GM21825 (cell line): ENCODE results near the gene ROBO1.

Experiments
- ATAC-seq: cut with Tn5 transposase; IDR thresholded peaks from one replicate; pipeline ENCODE4 v1.9.1; 2021; ENCODE audit warnings: mild to moderate bottlenecking, moderate library complexity; ENCODE audit not compliant: unreplicated experiment

ROBO1 gene

DNA sequence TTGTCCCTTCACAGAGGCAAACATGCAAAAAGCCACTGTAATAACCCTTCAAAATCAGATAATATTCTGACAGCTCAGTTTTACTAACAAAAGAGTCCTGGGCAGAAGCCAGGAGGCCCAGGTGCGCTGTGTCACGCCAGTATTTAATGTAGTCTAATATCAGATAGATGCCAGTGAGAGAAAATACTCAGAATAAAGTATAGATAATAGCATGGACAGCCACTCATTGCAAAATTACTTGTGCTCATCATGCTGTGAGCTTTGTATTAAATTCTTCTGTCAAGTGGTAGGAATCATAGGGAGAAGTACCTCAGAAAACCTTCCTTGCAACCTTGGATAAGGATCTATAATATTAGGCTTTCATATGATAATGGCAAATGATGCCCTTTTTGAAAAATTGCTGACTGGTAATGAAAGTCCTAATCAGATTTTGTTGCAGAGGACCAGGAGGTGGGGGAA lies 1154.3 kb downstream of the ROBO1 start:
- no peak for ATAC-seq

DNA sequence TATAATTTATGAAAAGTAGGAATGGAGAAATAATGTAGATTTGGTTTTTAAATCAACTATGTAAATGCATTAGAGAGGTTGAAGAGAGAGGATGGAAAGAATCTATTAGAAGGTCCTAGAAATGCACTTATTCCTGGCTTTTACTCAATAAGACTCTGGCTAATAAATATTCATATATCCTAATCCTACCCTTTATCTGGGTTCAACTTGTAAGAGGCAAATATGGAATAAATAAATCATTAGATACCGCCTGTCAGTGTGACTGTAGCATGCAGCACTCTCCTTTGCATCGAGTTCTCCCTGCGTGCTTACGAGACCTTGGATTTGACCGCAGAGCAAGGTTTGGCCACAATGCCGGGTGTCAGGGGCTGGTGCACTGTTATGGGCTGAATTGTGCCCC lies 1156.5 kb downstream of the ROBO1 start:
- ATAC-seq = no peak

DNA sequence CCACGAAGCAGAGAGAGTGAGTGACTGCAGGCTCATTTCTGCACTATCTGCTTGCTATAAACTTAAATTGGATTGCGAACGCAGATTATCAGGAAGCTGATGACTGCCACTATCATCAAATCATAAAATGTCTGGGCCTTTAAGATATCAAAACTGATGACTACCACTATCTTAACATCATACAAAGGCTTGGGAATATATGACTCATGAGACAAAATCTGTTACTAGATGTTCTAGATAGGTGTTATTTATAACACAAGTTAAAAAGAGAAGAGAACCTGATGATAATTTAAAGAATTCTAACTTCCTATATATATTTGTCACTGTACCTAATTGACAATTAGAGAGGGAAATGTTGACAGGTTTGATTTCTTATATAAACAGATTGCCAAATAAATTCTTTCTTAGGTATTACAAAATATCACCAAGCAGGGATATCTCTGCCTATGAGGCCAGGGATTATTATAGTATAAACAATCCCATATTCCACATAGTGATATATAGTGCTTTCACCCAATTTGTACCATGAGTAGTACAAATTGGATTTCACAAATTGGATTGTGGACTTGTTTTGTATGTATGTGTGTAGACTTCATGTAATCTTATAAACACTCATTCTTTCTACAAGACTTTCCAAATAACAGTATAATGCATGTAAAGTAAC lies 1157.2 kb downstream of the ROBO1 start:
- ATAC-seq = no peak

DNA sequence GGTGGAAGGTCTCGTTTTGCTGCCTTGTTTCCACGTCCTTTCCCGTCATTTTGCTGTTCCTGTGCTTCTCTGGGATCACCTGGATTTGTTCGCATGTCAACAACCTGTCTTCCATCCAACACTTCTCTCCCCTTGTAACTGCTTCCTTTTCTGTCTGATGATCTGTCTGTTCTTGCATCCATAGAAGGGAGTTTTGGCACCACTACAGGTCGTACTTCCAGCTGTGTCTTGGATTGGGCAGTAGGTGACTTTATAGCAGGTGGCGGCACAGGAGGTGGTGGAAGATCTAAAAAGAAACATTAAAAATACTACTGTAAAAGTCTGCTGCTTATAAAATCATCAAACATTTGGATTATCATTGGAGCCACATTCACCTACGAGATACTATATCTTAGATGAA lies 1161.0 kb downstream of the ROBO1 start:
- no peak for ATAC-seq

DNA sequence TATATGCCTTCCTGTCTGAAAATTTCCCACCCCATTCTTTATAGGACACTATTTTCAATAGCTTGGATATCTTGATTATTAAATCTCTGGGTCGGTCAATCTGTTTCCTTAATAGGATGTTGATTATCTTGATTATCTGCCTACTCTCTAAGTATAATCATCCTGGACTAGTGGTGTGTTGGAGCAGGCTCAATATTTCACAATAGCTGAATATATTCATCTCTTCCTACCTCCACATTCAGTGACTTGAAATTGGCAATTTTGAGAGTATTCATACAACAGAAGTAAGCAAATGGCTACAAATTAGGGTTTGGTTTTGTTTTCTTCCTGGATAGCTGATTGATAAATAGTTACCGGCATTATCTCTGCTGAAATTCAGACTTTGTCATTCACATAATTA lies 1162.6 kb downstream of the ROBO1 start:
- no peak for ATAC-seq

DNA sequence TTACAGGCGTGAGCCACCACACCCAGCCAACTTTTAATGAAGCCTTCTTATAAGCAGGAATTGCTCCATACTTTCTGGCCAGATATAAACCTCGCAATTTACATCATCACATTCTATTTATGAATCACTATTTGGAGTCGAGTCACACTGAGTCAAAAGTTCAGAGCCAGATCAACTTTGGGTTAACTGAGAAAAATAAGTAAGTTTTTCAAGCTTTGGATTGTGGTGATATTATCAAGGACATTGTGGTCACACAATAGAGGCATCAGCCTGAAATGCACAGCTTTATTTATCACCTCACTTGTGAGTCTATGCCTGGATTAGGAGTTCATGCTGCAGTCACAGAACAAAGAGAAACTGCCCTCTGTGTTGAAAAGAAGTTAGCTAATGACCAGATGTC lies 1163.5 kb downstream of the ROBO1 start:
- no peak for ATAC-seq

DNA sequence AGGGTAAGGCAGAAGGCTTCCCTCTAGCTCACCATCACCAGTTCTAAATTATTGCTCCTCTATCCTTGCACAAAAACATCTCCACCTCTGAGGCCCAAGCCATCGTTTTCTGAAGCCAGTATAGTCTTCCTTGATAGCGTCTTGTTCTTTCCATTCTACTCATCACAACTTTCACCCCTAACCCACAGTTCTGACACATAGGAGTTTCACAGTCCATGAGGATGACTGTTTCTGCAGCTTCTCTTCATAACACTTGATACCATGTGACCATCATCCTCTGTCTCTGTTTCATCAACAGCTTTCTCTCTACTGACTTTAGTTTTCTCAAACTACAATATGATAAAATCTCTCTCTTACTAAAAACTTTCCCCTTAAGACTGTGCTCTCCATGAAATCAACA lies 1166.5 kb downstream of the ROBO1 start:
- ATAC-seq = no peak

DNA sequence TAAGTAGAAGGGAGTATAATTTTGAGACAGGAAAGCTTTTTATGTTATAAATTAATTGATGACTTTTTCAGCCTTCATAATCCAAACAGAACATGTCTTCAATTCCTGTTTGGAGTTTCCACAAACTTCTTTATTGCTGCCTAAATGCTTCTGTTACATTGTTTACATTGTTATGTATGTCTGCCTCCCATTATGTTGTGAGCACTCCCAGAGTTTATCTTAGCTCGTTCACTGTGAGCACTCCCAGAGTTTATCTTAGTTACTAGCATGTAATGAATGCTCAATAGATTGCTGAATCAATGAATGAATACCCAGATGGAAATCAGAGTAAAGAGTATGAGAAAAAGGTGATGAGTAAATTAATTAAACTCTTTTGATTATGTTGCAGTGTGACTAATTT lies 1178.0 kb downstream of the ROBO1 start:
- no peak for ATAC-seq

DNA sequence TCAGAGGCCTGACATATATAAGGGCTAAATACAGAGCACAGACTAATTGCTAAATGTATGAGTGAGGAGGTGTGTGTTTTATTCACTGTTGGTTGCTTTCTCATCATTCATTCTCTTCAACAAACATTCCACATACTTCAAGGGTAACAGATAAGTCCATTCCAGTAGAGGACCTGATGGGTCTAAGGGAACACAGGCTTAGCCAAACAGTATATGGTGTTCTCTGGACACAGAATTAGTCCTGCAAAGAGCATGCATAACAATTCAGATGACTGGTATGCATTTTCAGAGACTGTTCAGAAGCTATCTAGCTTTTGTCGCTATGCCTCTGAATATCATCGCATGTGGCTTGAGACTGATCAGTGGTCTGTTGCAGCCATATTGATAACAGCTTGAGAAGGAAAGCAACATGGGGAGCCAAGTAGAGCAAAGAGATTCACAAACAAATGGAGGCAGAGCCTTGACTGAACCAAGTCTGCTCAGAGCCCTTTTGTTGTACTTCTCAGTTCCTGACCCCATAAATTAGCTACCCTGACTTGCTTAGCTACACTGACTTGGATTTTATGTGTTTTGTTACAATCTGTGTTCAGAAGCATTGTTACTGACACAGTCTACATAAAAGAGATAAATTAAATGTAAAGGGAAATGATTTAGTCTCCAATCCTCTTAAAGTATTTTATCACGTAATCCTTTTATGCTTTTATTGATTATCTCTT lies 1178.7 kb downstream of the ROBO1 start:
- ATAC-seq = no peak

DNA sequence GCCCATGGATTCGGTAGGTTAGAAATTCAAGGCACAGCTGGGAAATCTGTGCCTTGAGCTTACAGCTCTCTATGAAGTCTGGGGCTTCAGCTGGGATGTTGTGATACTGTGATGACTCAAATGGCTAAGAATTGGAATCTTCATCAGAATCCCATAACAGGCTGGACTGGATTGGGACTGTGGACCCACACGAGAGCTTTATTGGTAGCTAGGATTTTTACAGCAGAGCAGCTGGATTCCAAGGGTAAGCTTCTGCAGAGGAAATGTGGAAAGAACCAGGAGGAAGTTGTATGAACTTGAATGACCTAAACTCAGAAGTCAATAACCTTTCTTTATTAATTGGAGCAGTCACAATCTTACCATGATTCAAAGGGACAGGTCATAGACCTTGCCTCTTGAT lies 1187.1 kb downstream of the ROBO1 start:
- ATAC-seq = no peak

DNA sequence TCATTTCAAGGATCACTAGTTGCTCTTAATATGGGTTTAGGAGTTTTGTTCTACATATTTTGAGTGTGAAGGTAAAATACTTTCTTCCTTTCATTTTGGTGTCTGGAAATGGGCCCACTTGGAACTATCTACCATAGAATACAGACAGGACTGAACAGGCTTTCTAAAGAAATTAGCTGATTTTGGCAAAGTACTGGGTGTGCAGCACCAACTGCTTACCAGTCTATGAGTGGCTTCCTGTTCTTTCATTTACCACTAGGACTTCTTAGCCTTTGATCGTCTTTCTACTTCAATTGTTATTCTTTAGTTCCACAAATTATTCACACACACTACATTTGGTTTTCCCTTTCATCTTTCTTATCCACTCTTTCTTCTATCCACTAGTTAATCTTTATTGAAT lies 1196.3 kb downstream of the ROBO1 start:
- no peak for ATAC-seq

DNA sequence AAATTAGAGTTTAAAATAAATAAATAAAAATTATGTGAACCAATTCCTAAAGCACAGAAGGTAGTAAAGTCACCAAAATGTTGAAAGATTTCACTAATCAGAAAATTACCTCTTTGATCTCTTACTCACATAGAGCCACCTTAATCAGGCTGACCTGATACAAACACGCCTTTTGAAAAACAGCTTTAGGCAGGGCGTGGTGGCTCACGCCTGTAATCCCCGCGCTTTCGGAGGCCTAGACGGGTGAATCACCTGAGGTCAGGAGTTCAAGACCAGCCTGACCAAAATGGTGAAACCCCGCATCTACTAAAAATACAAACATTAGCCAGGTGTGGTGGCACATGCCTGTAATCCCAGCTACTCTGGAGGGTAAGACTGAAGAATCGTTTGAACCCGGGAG lies 1197.3 kb downstream of the ROBO1 start:
- ATAC-seq = no peak

DNA sequence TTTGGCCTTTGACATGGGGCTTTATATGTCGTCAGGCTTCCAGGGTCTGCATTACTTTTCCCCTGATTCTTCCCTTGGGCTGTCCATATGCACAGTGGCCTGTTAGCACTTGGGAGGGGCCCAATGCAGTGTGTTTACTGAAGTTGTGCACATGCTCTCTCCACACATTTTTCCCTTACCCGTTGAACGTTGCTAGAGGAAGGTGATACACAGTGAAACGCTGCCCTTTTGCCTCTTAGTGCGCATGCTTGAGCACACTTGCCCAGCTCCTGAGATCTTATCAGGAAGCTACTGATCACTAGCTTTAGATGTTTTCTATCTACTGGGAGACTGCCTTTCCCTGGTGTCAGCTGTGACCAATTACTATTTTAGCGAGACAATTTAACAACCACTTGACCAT lies 1198.0 kb downstream of the ROBO1 start:
- no peak for ATAC-seq

DNA sequence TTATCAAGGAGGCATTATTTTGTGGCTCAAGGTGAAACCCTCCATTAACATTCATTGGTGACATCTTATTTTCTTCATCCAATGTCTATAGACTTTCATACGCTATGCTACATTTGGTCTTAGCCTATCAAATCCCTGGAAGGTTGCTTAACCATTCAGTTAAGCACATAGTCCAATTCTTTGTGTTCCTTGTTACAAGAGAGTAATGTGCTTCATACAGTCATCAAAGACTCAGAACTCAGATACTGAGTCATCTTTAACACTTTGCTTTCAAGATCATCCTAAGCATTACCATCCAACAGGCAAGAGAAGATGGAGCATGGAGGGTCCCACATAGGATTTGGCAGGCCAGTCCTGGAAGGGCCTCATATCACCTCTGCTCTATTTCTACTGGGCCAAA lies 1202.1 kb downstream of the ROBO1 start:
- ATAC-seq = no peak

DNA sequence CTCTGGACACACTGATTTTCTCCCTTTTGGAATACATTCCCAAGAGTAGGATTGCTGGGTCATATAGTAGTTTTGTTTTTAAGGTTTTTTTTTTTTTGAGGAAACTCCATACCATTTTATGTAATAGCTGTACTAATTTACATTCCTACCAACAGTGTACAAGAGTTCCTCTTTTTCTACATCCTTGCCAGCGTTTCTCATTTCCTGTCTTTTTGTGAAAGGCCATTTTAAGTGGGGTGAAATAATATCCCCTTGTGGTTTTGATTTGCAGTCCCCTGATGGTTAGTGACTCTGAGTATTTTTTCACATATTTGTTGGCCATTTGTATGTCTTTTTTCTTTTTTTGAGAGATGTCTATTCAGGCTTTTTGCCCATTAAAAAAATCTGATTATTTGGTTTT lies 1205.5 kb downstream of the ROBO1 start:
- ATAC-seq = no peak
